Stimulated activated CD8-positive, alpha-beta memory T cell treated with anti-CD3 and anti-CD28 coated beads, Interleukin-7, amount 100 ng/mL, for 1 hour (primary cell): ENCODE data around the gene CHCHD6.

ENCODE experiments used
- DNase-seq, 2 donors: peaks; one replicate each; pipeline ENCODE4 v3.0.0-alpha.2; 2020; ENCODE audit warnings: low read depth in 2 of 2

The CHCHD6 gene

GRCh38 chr3:126939733-126940132, 235.7 kb downstream of the CHCHD6 start:
- no peak for DNase-seq

- DNase-seq: no peak
These were observed 237.8 kb downstream of the CHCHD6 start for GRCh38 chr3:126941721-126942270.

- DNase-seq: no peak
These were observed 240.3 kb downstream of the CHCHD6 start for GRCh38 chr3:126944089-126944965.

- DNase-seq: no peak
These were observed 241.2 kb downstream of the CHCHD6 start for GRCh38 chr3:126945171-126945721.

GRCh38 chr3:126945891-126946290, 241.9 kb downstream of the CHCHD6 start:
- DNase-seq: no peak

GRCh38 chr3:126946405-126946804, 242.4 kb downstream of the CHCHD6 start:
- DNase-seq: no peak

GRCh38 chr3:126947429-126947828, 243.4 kb downstream of the CHCHD6 start:
- DNase-seq: no peak

- no peak for DNase-seq
These were observed 245.0 kb downstream of the CHCHD6 start for GRCh38 chr3:126948980-126949535.

- no peak for DNase-seq
These were observed 247.5 kb downstream of the CHCHD6 start for GRCh38 chr3:126951561-126951960.

GRCh38 chr3:126952261-126952982, 248.4 kb downstream of the CHCHD6 start:
- no peak for DNase-seq

- DNase-seq: no peak
These were observed 249.1 kb downstream of the CHCHD6 start for GRCh38 chr3:126952983-126953660.

- DNase-seq: no peak
These were observed 250.3 kb downstream of the CHCHD6 start for GRCh38 chr3:126954141-126954842.

GRCh38 chr3:126955004-126955790, 251.2 kb downstream of the CHCHD6 start:
- DNase-seq: no peak

- no peak for DNase-seq
These were observed 252.3 kb downstream of the CHCHD6 start for GRCh38 chr3:126956361-126956760.

- no peak for DNase-seq
These were observed 253.0 kb downstream of the CHCHD6 start for GRCh38 chr3:126956866-126957650.

GRCh38 chr3:126957776-126958637, 254.0 kb downstream of the CHCHD6 start:
- DNase-seq: no peak

GRCh38 chr3:126958638-126959085, 254.6 kb downstream of the CHCHD6 start:
- DNase-seq: no peak
